Colonic mucosa (tissue), 4 donors: ENCODE measurements around the gene ARHGEF4. TPM values are rescaled to one million over a fixed set of nuclear protein-coding genes. Genes with fewer than 3 reads are reported as not detected.

Source experiments
- DNase-seq: peaks from one replicate; pipeline ENCODE4 v3.0.0-alpha.2; 2020
- H3K27ac ChIP-seq: fragments of 200-600 bp; one replicate; pipeline ENCODE4 v1.8.0; 2021
- H3K27me3 ChIP-seq: fragments of 200-600 bp; one replicate; pipeline ENCODE4 v1.8.0; 2021
- H3K36me3 ChIP-seq: fragments of 200-600 bp; one replicate; pipeline ENCODE4 v1.8.0; 2021
- H3K4me1 ChIP-seq: fragments of 200-600 bp; one replicate; pipeline ENCODE4 v1.8.0; 2021; ENCODE audit warnings: mild to moderate bottlenecking
- H3K4me3 ChIP-seq: fragments of 200-600 bp; one replicate; pipeline ENCODE4 v1.8.0; 2021
- H3K9ac ChIP-seq, 2 donors: one replicate each; pipeline ENCODE4 v1.7.0; 2013; ENCODE audit warnings: control low read depth in 2 of 2, low read depth in 2 of 2, low read length in 2 of 2
- H3K9me3 ChIP-seq: fragments of 200-600 bp; one replicate; pipeline ENCODE4 v1.8.0; 2021
- intact Hi-C: fragments of 100-400 bp; cut with DNase I; formaldehyde crosslinking; loops from one replicate; pipeline ENCODE4 v1.14.1; 2022
- total RNA-seq, 2 donors: library from RNA; stranded (reverse); fragmentation: NEBNext Ultra II Directional in 1 of 2; extraction: Animal tissue kit (Norgen Biotek cat#: 25700) in 1 of 2; gene quantifications; one replicate each; pipeline ENCODE4 v1.2.1, GENCODE V29; 2021
- TF ChIP-seq, protein P1 (sequence below): fragments of 200-600 bp; IDR thresholded peaks from one replicate; pipeline ENCODE4 v1.8.0; 2022; ENCODE audit warnings: antibody characterized with exemption, mild to moderate bottlenecking
- donor health status: healthy.
- donor health status: DM: no; HTN: no; CAD: no.
- donor health status: DM: no; HTN: no; CAD: no.

Gene ARHGEF4
- total RNA-seq, 2 donors from 2014 or later = 1.6 to 2.6 TPM

- intact Hi-C loops = no loop called here
- TF ChIP-seq, protein P1, sequence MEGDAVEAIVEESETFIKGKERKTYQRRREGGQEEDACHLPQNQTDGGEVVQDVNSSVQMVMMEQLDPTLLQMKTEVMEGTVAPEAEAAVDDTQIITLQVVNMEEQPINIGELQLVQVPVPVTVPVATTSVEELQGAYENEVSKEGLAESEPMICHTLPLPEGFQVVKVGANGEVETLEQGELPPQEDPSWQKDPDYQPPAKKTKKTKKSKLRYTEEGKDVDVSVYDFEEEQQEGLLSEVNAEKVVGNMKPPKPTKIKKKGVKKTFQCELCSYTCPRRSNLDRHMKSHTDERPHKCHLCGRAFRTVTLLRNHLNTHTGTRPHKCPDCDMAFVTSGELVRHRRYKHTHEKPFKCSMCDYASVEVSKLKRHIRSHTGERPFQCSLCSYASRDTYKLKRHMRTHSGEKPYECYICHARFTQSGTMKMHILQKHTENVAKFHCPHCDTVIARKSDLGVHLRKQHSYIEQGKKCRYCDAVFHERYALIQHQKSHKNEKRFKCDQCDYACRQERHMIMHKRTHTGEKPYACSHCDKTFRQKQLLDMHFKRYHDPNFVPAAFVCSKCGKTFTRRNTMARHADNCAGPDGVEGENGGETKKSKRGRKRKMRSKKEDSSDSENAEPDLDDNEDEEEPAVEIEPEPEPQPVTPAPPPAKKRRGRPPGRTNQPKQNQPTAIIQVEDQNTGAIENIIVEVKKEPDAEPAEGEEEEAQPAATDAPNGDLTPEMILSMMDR = no peak
- no peaks in the 10 kb centered on the region for H3K27me3 ChIP-seq
- H3K9ac ChIP-seq = no peak overlapping the region
- no peak for DNase-seq
- no peaks in the 10 kb centered on the region for H3K4me1 ChIP-seq
- H3K9me3 ChIP-seq = no peaks in the 10 kb centered on the region
- H3K36me3 ChIP-seq = no peaks in the 10 kb centered on the region
- H3K4me3 ChIP-seq = no peak overlapping the region
- no peak overlapping the region for H3K27ac ChIP-seq
These were observed 56.4 kb downstream of the ARHGEF4 start for GRCh38 chr2:130892793-130893785.

DNA sequence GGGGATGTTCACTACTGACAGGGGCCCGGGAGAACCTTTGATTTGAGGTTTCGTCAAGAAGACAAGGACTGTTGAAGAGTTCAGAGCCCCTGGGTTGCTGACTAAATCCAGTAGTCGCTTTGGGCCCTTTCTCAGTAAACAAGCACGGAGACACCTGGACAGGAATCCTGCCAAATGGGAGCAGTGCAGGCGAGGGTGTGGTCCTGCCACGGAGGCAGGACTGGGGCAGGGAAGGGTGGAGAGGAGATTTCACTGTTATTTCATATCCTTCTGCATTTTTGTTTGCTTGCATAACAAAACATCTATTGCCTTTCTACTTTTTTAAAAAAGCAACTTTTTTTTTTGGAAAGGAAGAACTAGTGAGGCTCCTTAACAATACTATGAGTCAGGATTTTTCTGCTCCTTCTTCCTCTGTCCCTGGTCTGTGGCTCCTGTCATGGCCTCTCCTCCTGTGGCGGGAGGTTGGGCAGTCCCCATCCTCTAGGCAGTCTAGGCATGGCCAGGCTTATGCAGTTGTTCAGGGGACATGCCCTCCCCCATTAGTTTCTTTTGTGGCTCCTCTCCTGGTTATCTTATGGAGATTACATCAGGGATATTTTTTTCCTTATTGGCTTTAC, 57.7 kb downstream of the ARHGEF4 start:
- intact Hi-C loops = no loop called here
- Histone ChIP-seq H3K27ac (no peak overlapping the region), H3K27me3 (no peaks in the 10 kb centered on the region), H3K4me3 (no peak overlapping the region), H3K9ac (no peak overlapping the region), H3K4me1 (no peaks in the 10 kb centered on the region), H3K36me3 (no peaks in the 10 kb centered on the region), H3K9me3 (no peaks in the 10 kb centered on the region)
- peak; percentile 27 for DNase-seq
- TF ChIP-seq, protein P1 = no peak

GRCh38 chr2:130896813-130897212, 60.1 kb downstream of the ARHGEF4 start:
- intact Hi-C loops = no loop called here
- TF ChIP-seq, protein P1 = no peak
- no peak for DNase-seq
- no peaks in the 10 kb centered on the region for H3K27me3 ChIP-seq
- H3K36me3 ChIP-seq = no peaks in the 10 kb centered on the region
- H3K9ac ChIP-seq = no peak overlapping the region
- H3K9me3 ChIP-seq = no peaks in the 10 kb centered on the region
- H3K27ac ChIP-seq = no peak overlapping the region
- no peak overlapping the region for H3K4me3 ChIP-seq
- no peaks in the 10 kb centered on the region for H3K4me1 ChIP-seq

- TF ChIP-seq, protein P1 = no peak
- H3K4me1 ChIP-seq = no peaks in the 10 kb centered on the region
- no peak for DNase-seq
These were observed 61.8 kb downstream of the ARHGEF4 start for GRCh38 chr2:130898553-130898952.

GRCh38 chr2:130899306-130899705, 62.6 kb downstream of the ARHGEF4 start:
- H3K27ac ChIP-seq = no peak overlapping the region
- H3K36me3 ChIP-seq = no peaks in the 10 kb centered on the region
- H3K4me3 ChIP-seq = no peak overlapping the region
- intact Hi-C loops = no loop called here
- H3K9ac ChIP-seq = no peak overlapping the region
- no peaks in the 10 kb centered on the region for H3K4me1 ChIP-seq
- TF ChIP-seq, protein P1 = no peak
- no peaks in the 10 kb centered on the region for H3K9me3 ChIP-seq
- H3K27me3 ChIP-seq = no peaks in the 10 kb centered on the region
- no peak for DNase-seq

More at GRCh38 chr2:130898553-130898952, 61.8 kb downstream of the ARHGEF4 start:
- no peak overlapping the region for H3K9ac ChIP-seq
- H3K4me3 ChIP-seq = no peak overlapping the region
- intact Hi-C loops = no loop called here
- H3K9me3 ChIP-seq = no peaks in the 10 kb centered on the region
- H3K27ac ChIP-seq = no peak overlapping the region
- H3K27me3 ChIP-seq = no peaks in the 10 kb centered on the region
- no peaks in the 10 kb centered on the region for H3K36me3 ChIP-seq
